ENCODE measurements around the gene AKAP1.

DNA sequence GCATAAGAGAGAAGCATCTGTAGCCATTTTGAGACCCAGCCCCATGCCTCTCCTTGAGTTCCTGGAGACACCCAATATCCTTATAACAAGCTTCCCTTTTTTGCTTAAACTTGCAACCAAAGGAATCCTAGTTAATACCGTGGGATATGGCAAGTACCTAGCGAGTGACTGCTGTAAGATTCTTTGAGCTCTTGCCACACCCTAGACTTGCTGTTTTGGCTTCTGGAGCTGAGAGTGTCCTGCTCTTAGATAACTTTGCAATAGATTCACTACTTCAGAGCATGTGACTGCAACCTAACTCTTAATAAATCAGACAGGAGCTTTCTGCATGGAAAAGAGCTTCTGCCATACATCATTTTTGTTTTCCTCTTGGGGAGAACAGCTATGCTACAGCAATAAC lies 58.3 kb downstream of the AKAP1 start:
- TF ChIP-seq CTCF (IDR thresholded peaks at IDR 0.05) = no peak
- TF ChIP-seq EZH2 (IDR thresholded peaks at IDR 0.05; ENCODE audit: borderline replicate concordance, insufficient read depth, low read depth, low read length, poor library complexity, severe bottlenecking) = no peak

All from B cell (primary cell).